Measurements from ENCODE around the gene SOX8. TPM values are rescaled to one million over a fixed set of nuclear protein-coding genes. Genes with fewer than 3 reads are reported as not detected.

Gene SOX8
- polyA plus RNA-seq, 1 experiment: not detected

GRCh38 chr16:985646-986400 lies 4.3 kb downstream of the SOX8 start:
- CTCF ChIA-PET: no interaction called here
- DNase-seq (ENCODE audit: low read depth, low spot score): no peak
- Histone ChIP-seq H3K9me3 (ENCODE audit: control insufficient read depth, insufficient read depth, low read length) (peaks cover 2% of the 10 kb centered on the region; the same call in 1 of the 2 replicates), H3K27ac (ENCODE audit: low read depth, low read length) (no peak overlapping the region), H3K27me3 (ENCODE audit: control insufficient read depth, insufficient read depth, low read length) (peaks cover 56% of the 10 kb centered on the region), H3K4me3 (ENCODE audit: low read depth, low read length) (no peak overlapping the region)
- POLR2A ChIA-PET: no interaction called here
- TF ChIP-seq, protein P1, sequence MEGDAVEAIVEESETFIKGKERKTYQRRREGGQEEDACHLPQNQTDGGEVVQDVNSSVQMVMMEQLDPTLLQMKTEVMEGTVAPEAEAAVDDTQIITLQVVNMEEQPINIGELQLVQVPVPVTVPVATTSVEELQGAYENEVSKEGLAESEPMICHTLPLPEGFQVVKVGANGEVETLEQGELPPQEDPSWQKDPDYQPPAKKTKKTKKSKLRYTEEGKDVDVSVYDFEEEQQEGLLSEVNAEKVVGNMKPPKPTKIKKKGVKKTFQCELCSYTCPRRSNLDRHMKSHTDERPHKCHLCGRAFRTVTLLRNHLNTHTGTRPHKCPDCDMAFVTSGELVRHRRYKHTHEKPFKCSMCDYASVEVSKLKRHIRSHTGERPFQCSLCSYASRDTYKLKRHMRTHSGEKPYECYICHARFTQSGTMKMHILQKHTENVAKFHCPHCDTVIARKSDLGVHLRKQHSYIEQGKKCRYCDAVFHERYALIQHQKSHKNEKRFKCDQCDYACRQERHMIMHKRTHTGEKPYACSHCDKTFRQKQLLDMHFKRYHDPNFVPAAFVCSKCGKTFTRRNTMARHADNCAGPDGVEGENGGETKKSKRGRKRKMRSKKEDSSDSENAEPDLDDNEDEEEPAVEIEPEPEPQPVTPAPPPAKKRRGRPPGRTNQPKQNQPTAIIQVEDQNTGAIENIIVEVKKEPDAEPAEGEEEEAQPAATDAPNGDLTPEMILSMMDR (IDR thresholded peaks at IDR 0.05; ENCODE audit: low read depth, low read length): no peak

- H3K27me3 ChIP-seq (ENCODE audit: control insufficient read depth, insufficient read depth, low read length): peaks cover 54% of the 10 kb centered on the region
- H3K4me3 ChIP-seq (ENCODE audit: low read depth, low read length): no peak overlapping the region
- no peak overlapping the region for H3K27ac ChIP-seq (ENCODE audit: low read depth, low read length)
- ChIA-PET POLR2A (no interaction called here), CTCF (no interaction called here)
- TF ChIP-seq, protein P1 (IDR thresholded peaks at IDR 0.05; ENCODE audit: low read depth, low read length): no peak
- H3K9me3 ChIP-seq (ENCODE audit: control insufficient read depth, insufficient read depth, low read length): peaks cover 2% of the 10 kb centered on the region; the same call in 1 of the 2 replicates
- DNase-seq (ENCODE audit: low read depth, low spot score): no peak
Observed at GRCh38 chr16:986411-986810, 4.8 kb downstream of the SOX8 start.

DNA sequence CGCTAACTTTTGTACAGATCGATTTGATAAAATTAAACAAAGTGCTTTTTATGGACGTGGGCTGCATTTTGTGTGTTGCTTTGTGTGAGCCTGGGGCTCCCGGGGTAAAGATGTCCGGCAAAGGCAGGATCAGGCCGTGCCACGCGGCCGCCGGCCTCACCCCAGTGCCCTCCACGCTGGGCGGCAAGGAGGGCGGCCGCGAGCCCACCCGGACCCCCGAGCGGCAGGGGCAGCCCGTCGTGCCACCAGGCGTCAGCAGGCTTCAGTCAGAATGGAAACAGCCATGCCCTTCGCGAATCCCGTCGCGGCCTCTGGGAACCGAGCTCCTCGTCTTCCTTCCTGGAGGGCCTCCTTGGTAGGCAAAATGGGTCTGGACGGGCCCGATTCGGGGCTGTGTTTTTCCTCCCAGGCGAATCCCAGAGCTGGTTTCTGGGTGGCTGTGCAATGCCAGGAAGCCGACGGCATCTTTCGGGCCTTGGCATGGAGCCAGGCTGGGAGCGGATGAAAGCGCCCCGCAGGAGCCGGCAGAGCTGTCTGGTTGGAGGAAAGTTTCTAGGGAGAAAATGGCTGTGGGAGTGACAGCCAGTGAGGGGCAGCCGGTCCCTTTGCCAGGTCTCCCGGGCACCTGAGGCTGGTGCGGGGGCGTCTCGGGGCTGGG lies 5.5 kb downstream of the SOX8 start:
- TF ChIP-seq, protein P1 (IDR thresholded peaks at IDR 0.05; ENCODE audit: low read depth, low read length): no peak
- peaks cover 54% of the 10 kb centered on the region for H3K27me3 ChIP-seq (ENCODE audit: control insufficient read depth, insufficient read depth, low read length)

DNA sequence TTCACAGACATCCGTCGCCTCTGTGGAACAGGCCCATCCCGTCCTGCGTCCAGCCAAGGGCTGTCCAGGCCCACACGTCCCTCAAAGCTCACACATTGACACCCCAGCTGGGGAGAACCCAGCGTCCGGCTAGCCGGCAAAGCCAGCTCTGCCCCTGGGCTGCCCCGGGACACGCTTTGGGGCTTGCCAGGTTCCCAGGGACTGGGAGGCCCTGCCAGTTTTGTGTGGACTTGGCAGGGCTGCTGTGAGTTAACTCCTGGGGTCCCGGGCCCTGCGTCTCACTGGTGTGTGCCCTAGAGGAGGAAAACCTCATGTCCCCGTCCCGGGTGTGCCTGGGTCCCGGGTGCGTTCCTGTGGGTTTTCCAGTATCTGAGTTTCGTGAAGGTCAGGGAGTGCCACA lies 6.3 kb downstream of the SOX8 start:
- H3K27me3 ChIP-seq (ENCODE audit: control insufficient read depth, insufficient read depth, low read length): peaks cover 45% of the 10 kb centered on the region
- TF ChIP-seq, protein P1 (IDR thresholded peaks at IDR 0.05; ENCODE audit: low read depth, low read length): no peak
- CTCF ChIA-PET: no interaction called here
- DNase-seq (ENCODE audit: low read depth, low spot score): no peak
- no peak overlapping the region for H3K27ac ChIP-seq (ENCODE audit: low read depth, low read length)
- H3K9me3 ChIP-seq (ENCODE audit: control insufficient read depth, insufficient read depth, low read length): peaks cover 2% of the 10 kb centered on the region; the same call in 1 of the 2 replicates
- POLR2A ChIA-PET: no interaction called here
- no peak overlapping the region for H3K4me3 ChIP-seq (ENCODE audit: low read depth, low read length)

More for the DNA sequence above, 5.5 kb downstream of the SOX8 start:
- no peak overlapping the region for H3K27ac ChIP-seq (ENCODE audit: low read depth, low read length)
- H3K4me3 ChIP-seq (ENCODE audit: low read depth, low read length): no peak overlapping the region
- POLR2A ChIA-PET: no interaction called here
- CTCF ChIA-PET: no interaction called here
- no peak for DNase-seq (ENCODE audit: low read depth, low spot score)
- H3K9me3 ChIP-seq (ENCODE audit: control insufficient read depth, insufficient read depth, low read length): peaks cover 2% of the 10 kb centered on the region; the same call in 1 of the 2 replicates
